ENCODE data around the gene SMIM38. TPM values are rescaled to one million over a fixed set of nuclear protein-coding genes. Genes with fewer than 3 reads are reported as not detected.
"Not testable (repeated sequence)": the region's sequence is repeated elsewhere in the genome, so short reads cannot be mapped to it uniquely, and the experiment has no call there.

Gene SMIM38
- total RNA-seq, 1 experiment from 2014 or later, result 0.54 TPM

DNA sequence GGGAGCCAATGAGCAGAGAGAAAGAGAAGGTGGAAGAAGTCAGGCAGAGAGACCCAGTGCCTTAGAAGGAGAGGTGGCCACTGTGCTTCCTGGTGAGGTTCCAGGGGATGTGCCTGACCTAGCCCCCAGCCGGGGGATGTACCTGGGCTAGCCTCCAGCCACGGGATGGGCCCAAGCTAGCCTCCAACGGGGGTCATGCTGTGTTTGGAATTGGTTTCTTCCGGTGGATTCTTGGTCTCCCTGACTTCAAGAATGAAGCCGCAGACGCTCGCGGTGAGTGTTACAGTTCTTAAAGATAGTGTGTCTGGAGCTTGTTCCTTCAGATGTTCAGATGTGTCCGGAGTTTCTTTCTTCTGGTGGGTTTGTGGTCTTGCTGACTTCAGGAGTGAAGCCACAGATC lies 6.9 kb upstream of the SMIM38 start:
- ChIA-PET POLR2A (no interaction called here), CTCF (no interaction called here), RAD21 (ENCODE audit: low non-redundant PET in 1 of 2, low total read pairs in 2 of 2, uncharacterized antibody in 2 of 2, unreplicated experiment in 2 of 2) (no interaction called here)
- Histone ChIP-seq H4K20me1 (ENCODE audit: insufficient read depth) (no peaks in the 10 kb centered on the region), H3K4me2 (ENCODE audit: low read length) (no peak overlapping the region), H3K4me3 (replicated peaks in 1 of 2; ENCODE audit: low read depth in 1 of 2, low read length in 2 of 2) (no peak overlapping the region), H2AFZ (ENCODE audit: low read depth, low read length, poor library complexity, severe bottlenecking) (no peak overlapping the region), H3K9me2 (ENCODE audit: insufficient read depth) (no peaks in the 10 kb centered on the region), H3K4me1 (ENCODE audit: control insufficient read depth in 1 of 2, insufficient read depth in 2 of 2, low read length in 2 of 2) (no peaks in the 10 kb centered on the region), H3K9ac (ENCODE audit: low read length) (no peak overlapping the region), H3K27ac (ENCODE audit: low read depth, low read length) (no peak overlapping the region), H3K9me3 (ENCODE audit: control insufficient read depth in 1 of 2, insufficient read depth in 1 of 2, low read depth in 1 of 2, low read length in 2 of 2) (peaks cover 6 to 12% of the 10 kb centered on the region in 2 experiments; a peak in 3 of 4 replicates), H3K27me3 (ENCODE audit: insufficient read depth, low read length) (no peaks in the 10 kb centered on the region), H3K36me3 (ENCODE audit: control insufficient read depth in 1 of 2, insufficient read depth in 2 of 2, low read length in 2 of 2) (no peaks in the 10 kb centered on the region), H3K79me2 (ENCODE audit: insufficient read depth, low read length) (no peaks in the 10 kb centered on the region)
- TF ChIP-seq TCF7L2 (IDR thresholded peaks at IDR 0.05; ENCODE audit: borderline replicate concordance, extremely low read depth, insufficient read depth, insufficient read length) (no peak), YY1 (IDR thresholded peaks at IDR 0.05; ENCODE audit: extremely low read depth, insufficient replicate concordance, low read depth, low read length) (no peak), JUND (IDR thresholded peaks at IDR 0.05) (no peak), RAD21 (IDR thresholded peaks at IDR 0.05; ENCODE audit: low read depth) (no peak)
- TF ChIP-seq, protein P1, sequence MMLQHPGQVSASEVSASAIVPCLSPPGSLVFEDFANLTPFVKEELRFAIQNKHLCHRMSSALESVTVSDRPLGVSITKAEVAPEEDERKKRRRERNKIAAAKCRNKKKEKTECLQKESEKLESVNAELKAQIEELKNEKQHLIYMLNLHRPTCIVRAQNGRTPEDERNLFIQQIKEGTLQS (IDR thresholded peaks at IDR 0.05), result no peak
- BruUV-seq (replicated peaks), result no TSS peak
- no peak for DNase-seq (ENCODE audit: low read depth, low spot score)
- intact Hi-C loops (cut with micrococcal nuclease), result no loop called here
- ATAC-seq, result no peak

DNA sequence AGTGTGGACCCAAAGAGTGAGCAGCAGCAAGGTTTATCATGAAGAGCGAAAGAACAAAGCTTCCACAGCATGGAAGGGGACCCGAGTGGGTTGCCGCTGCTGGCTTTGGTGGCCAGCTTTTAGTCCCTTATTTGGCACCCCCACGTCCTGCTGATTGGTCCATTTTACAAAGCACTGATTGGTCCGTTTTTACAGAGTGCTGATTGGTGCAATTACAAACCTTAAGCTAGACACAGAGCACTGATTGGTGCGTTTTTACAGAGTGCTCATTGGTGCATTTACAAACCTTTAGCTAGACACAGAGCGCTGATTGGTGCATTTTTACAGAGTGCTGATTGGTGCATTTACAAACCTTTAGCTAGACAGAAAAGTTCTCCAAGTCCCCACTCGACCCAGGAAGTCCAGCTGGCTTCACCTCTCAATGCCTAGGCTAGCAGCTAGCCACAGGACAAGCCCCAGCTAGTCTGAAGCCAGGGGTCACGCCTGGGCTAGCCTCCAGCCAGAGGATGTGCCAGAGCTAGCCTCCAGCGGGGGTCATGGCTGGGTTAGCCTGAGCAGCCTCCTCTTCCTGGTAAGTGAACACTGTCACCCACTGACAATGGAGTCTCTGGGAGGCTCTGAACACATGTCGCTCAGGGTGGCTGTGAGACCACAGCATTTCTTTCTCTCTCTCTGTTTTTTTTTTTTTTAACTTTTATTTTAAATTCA lies 6.2 kb upstream of the SMIM38 start:
- RAD21 ChIA-PET (ENCODE audit: low non-redundant PET in 1 of 2, low total read pairs in 2 of 2, uncharacterized antibody in 2 of 2, unreplicated experiment in 2 of 2); H3K4me1 ChIP-seq (ENCODE audit: control insufficient read depth in 1 of 2, insufficient read depth in 2 of 2, low read length in 2 of 2); H3K27ac ChIP-seq (ENCODE audit: low read depth, low read length); H3K4me2 ChIP-seq (ENCODE audit: low read length); H3K4me3 ChIP-seq (replicated peaks in 1 of 2; ENCODE audit: low read depth in 1 of 2, low read length in 2 of 2); H3K9ac ChIP-seq (ENCODE audit: low read length); H4K20me1 ChIP-seq (ENCODE audit: insufficient read depth); H3K9me2 ChIP-seq (ENCODE audit: insufficient read depth); POLR2A ChIA-PET; H3K27me3 ChIP-seq (ENCODE audit: insufficient read depth, low read length); intact Hi-C loops (cut with micrococcal nuclease); H3K36me3 ChIP-seq (ENCODE audit: control insufficient read depth in 1 of 2, insufficient read depth in 2 of 2, low read length in 2 of 2); ATAC-seq; H2AFZ ChIP-seq (ENCODE audit: low read depth, low read length, poor library complexity, severe bottlenecking); H3K79me2 ChIP-seq (ENCODE audit: insufficient read depth, low read length); DNase-seq (ENCODE audit: low read depth, low spot score); BruUV-seq (replicated peaks): not testable (repeated sequence)
- CTCF ChIA-PET, result interaction anchor here (1.9 kb wide), 1 partner anchor 18 kb away, joined by 4 read pairs; no protein-coding TSS in a partner anchor
- peaks cover 6 to 12% of the 10 kb centered on the region in 2 experiments; a peak in 3 of 4 replicates for H3K9me3 ChIP-seq (ENCODE audit: control insufficient read depth in 1 of 2, insufficient read depth in 1 of 2, low read depth in 1 of 2, low read length in 2 of 2)
